Fibroblast of skin of right quadriceps (primary cell): Measurements from ENCODE around the gene OR9Q1.
"Not testable (repeated sequence)": the region's sequence is repeated elsewhere in the genome, so short reads cannot be mapped to it uniquely, and the experiment has no call there.

Experiments
- DNase-seq: peaks from one replicate; pipeline ENCODE4 v3.0.0-alpha.2; 2013

OR9Q1 gene

DNA sequence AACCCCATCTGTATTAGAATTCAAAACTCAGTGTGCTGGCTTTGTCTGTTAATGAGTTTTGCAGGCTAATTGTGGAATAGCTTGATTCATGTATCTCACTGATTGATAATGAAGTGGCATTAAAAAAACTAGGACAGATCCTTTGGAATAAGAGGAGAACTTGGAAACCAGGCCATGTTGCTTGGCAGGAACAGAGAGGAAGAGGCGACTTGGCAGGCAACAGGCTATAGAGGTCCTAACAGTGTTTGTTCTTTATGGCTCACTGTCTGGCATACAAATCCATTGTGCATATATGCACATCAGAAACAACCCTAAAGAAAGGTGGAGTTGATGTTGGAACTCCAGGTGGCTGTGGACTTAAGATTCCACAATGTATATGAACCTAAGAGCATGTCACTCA is 119.1 kb downstream of the OR9Q1 start:
- DNase-seq: no peak

DNA sequence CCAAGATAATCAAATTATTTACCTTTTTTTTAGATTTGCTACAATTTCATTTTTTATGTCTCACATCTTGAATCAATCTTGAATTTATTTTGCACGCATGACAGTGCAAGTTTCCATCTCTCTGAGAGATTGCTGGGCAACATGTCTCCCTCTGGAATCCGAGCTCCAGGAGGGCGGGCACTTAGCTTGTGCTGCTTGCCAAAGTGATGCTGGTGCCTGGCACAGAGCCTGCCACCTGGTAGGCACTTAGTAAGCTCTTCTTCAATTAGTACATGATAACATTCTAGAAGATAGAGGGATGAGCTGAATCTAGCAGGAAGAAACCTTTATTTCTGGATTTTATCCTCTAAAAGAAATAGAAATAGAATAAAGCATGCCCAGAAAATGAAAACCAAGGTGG is 129.1 kb downstream of the OR9Q1 start:
- no peak for DNase-seq

DNA sequence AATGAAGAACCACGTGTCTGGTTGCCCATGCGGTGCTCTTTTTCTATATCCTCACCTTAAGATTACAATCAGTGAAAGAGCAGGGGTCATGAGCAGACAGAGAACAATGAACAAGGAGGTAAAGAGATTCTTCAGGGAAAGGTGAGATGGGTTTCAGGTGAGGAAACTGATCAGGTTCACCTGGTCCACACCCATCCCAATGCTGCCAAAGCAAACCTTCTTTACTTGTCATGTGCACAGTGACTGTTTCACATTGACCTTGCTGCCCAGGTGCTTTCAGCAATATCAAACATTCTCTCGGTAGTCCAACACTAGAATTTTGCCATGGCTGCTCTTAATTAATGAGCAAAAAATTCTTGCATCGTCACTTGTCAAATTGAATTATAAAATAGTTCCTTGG is 140.7 kb downstream of the OR9Q1 start:
- no peak for DNase-seq

DNA sequence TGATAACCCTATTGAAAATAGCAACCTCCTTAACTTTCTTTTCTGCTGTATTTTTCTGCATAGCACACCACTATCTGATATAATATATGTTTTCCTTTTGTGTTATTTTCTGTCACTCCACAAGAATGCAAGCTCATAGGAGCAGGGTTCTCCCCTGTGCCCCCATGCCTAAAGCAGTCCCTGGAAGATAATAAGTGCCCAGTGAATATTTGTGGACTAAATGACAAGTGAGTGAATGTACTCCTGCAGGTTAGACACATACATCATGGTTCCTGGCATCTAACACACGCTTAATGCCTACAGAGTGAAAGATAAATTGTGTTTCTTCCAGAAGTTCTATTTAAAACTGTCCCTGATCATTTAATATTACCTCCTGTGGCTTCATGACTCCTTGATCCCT is 141.3 kb downstream of the OR9Q1 start:
- no peak for DNase-seq

DNA sequence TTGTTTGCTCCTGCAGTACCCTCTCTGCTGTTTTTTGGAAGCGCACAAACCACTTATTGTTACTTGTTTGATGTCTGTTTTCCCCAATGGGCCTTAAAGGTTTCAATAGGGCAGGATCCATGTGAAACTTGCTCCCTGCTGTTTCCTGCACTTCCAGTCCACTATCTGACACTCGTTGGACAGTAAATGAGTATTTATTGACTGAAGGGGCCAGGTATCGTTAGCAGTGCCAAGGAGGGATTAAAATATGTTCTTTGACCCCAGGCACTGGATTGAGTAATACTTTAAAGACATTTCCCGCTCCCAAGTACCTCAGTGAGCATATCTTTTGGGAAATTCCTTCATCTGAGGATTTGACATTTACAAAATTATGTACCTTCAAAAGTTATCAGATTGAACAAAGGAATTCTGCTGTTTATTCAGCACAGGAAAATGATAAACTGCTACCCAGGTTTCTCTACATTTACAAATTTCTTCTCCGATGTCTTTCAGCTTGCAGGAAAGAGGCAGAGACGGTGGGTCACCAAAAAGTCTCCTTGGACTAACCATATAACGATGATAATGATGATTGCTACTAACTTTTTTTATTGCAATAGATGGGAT is 141.9 kb downstream of the OR9Q1 start:
- DNase-seq: no peak

DNA sequence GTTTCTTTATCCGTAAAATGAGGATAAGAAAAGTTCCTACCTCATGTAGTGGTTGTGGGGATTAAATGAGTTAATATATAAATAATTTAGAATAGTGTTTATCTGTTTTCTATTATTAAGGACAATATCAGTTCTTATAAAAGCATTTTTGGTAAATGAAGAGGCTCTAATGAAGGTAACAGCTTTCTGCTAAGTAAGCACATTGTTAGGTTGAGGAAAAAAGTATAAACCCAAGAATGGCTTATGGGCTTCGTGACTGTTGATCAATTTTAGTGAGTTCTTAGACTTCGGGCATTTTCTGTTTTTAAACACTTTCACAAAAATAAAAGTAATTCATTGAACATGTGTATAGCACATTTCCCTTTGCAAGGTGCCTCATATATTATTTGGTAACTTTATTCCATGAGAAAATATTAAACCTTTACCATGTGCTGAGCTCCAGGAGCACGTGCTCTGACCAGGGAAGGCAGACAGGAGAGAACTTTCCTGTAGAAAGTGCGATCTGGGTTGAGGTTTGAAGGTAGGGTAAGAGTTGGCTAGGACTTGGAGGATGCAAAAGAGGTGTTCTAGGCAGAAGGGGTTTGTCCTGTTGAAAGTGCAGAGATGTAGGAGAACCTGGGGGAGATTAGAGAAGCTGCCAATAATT is 153.9 kb downstream of the OR9Q1 start:
- DNase-seq: no peak

DNA sequence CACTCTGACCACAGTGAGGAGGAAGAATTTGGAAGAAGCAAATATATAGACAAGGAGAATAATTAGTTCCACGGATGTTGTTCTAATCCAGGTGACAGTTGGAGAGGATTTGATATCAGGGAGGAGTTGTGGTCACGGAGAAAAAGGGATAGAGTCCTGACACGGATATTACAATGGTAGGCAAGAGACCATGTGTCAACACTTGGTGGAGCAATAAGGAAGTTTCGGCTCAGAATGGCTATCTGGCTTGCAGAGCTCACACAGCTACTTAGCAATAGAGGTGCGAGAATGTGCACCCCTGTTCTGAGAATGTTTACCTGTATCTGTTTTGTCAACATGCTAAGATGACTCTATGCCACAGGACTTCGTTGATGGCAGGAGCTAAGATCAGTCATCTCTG is 154.8 kb downstream of the OR9Q1 start:
- no peak for DNase-seq

DNA sequence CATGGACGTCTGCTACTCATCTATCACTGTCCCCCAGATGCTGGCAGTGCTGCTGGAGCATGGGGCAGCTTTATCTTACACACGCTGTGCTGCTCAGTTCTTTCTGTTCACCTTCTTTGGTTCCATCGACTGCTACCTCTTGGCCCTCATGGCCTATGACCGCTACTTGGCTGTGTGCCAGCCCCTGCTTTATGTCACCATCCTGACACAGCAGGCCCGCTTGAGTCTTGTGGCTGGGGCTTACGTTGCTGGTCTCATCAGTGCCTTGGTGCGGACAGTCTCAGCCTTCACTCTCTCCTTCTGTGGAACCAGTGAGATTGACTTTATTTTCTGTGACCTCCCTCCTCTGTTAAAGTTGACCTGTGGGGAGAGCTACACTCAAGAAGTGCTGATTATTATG is 156.0 kb downstream of the OR9Q1 start:
- no peak for DNase-seq

DNA sequence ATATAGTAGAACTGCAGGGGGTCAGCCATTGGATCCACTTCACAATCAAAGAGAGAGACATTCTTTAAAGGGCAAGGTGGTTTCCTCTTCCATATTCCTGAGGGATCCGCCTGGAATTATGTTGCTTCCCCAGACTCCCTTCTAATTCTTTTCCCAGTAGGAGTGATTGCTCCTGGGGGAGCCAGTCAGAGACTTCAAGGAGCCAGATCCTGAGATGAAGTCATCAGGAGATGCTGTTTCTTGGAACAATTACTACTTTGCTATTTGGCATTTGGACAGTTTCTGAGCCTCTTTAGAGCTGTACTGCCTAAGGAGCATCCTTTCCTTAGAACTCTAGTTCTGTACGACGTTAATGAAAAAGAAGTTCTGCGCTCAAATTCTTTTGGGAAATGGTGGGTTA is 163.3 kb downstream of the OR9Q1 start:
- no peak for DNase-seq

DNA sequence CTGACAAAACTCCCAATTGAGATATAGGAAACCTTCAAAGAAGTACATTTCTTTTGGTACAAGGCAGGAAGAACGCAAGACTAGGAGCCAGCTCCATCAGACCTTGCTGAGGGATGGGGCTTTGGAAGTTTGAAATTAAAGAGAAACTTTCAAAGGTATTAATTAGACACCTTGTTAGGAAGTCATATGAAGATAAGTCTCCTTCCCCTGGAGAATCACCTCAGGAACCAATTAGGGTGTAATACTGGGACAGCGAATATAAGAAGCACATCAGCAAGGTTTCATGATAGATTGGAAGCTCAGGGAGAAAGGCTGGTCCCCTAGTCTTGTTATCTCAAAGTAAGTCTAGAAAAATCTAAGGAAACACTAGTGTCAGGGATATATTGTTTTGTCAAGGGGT is 165.1 kb downstream of the OR9Q1 start, which contains the start of gene OR9Q2:
Gene OR9Q2 (plus strand): TSS at position 301 of the 400 bp plus-strand sequence. CDS start 1,421 bp downstream, outside the sequence.
- no peak for DNase-seq

DNA sequence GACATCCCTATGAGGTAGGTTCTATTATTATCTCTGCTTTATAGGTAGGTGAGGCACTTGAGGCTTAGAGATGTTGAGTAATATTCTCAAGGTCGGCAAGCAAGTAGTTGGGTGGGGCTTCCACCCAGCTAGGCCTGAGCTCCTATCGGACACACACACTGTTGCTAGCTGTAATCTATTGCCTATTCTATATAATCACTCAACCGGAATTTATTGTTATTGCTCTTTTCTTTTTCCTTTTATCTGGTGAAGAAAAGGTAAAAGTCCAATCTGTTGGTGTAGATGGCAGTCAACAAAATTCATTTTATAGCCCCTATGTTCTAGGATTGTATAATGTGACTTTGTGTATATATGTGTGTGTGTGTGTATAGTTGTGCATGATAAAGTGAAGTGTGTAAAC is 168.5 kb downstream of the OR9Q1 start:
- DNase-seq: no peak

DNA sequence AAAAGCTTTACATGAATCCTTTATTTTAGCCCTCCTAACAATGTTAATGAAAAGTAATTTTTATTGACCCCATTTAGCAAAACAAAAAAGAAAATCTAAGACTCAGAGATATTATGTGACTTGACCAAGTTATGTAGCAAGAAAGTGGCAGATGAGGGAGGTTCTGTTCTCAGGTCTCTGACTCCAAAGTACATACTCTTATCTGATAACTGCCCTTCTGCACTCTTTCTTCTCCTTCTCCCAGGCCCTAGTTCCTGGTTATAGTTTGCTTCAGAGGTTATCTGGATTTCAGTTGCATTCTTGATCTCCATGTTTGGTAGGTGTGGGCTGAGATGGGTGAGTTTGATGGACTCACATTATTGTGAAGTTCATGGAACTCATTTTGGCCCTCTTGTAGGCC is 169.7 kb downstream of the OR9Q1 start:
- no peak for DNase-seq

DNA sequence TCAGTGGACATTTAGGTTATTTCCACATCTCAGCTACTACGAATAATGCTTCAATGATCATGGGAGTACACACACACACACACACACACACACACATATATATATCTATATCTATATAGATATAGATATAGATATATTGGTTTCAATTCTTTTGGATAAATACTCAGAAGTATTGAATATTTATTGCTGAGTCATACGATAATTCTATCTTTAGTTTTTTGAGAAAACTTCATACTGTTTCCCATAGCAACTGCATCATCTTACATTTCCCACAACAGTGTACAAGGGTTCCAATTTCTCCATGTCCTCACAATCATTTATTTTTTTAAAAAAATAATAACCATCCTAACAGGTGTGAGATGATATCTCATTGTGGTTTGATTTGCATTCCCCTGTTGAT is 172.3 kb downstream of the OR9Q1 start:
- no peak for DNase-seq

DNA sequence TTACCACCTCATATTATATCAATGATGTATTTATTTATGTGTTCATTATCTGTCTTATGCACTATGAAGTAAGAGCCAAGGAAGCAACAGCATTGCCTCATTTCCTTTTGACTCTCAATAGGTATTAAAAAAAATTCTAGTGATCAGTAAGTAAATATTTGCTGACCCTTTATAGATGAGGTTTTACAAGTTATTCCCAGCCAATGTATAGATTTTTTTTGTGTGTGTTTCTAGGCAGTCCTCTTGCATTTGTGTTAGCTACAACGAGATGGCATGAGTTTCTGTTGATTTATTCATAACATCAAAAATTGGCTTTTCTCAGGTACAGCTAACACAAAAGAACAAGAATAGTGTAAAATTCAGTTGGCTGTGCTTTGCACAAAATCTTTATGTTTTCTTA is 175.6 kb downstream of the OR9Q1 start:
- DNase-seq: no peak

DNA sequence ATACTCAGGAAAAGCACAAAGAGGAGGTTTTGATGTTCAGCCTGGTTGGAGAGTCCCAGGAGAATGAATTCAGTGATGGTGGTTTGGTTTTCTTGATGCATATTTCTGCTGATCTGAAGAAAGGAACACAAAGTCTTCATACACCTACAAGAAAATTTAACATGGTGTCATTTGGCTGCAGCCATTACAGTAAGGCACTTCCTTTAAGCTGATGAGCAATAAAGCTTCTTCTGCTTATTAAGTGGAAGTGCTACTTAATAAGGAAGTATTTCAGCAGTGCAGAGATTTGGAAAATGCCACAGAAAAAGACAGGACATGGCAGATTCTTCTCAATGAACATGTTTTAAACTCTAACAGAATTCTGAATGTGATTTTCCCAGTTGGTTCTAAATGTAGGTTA is 180.4 kb downstream of the OR9Q1 start, which contains the start of gene OR1S2:
Gene OR1S2 (minus strand): TSS at position 101 of the 400 bp plus-strand sequence. CDS start 0 bp downstream, at position 101.
- no peak for DNase-seq

DNA sequence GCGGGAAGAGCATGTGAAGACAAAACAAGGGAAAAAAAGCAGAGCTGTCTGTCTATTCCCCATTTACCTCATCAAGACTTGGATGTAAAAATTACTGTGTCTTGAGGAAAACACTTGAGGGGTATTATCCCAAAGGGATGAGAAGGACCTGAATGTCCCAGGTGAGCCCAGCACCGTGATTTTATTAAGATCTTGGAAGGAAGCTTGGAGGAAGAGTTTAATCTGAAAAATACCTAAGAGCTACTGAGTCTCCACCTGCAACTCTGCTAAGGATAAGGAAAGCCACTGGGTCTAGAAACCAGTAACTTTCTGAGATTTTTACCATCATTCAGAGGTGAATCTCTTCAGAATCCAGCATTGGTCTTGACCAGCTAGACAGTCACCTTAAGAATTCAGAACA is 188.7 kb downstream of the OR9Q1 start, which contains the start of gene OR1S1:
Gene OR1S1 (plus strand): TSS at position 301 of the 400 bp plus-strand sequence.
- DNase-seq: not testable (repeated sequence)

DNA sequence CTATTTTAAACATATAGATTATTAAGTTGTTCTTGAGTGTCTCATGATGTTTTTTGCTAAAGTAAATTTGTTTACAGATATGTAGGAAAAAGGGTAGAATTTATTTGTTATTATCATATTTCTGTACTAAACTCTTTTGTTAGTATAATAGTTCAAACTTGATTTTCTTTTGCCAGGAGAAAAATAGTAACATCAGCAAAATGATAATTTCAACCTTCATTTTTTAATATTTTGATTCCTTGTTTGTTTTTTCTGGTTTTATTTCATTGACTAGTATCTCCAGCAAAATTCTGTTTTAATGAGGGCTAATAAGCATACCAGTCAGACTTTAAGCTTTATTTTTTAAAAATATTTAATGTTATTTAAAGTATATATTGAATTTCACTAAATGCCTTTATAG is 192.8 kb downstream of the OR9Q1 start:
- no peak for DNase-seq

DNA sequence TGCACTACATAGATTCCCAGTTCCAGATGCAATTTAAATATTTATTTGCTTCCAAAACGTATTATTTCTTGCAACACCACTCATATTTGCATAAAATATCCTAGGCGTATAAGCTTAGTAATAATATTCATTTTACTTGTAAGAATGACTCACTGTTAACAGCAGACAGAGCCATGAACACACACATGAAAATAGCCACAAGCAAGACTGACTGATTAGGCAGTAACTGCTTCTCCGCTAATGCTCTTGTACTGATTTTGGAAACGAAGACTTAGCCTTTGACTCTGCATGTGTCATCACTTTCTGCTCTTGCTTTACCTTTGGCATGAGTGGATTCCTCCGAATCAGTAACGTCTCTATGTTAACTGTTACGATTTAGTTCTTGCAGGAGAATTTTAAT is 199.0 kb downstream of the OR9Q1 start:
- no peak for DNase-seq

DNA sequence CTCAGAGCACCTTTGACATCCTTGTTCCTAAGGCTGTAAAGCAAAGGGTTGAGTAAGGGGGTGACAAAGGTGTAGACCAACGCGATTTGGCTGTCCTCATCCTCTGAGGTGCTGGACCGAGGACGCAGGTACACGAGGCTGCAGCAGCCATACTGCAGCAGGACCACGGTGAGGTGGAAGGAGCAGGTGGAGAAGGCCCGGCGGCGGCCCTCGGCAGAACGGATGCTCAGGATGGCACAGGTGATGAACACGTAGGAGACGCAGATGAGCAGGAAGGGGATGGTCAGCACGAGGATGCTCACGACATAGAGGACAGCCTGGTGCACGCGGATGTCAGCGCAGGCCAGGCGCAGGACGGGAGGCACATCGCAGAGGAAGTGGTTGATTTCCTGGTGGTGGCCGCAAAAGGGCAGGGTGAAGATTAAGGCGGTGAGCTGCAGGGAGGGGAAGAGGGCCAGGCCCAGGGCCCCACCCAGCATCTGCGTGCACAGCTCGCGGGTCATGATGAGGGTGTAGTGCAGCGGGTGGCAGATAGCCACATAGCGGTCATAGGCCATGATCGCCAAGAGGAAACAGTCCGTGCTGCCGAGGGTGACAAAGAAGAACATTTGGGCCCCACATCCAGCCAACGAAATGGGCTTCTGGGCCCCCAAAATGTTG is 204.4 kb downstream of the OR9Q1 start:
- DNase-seq: no peak
